ENCODE data around the gene HPDL. TPM values are rescaled to one million over a fixed set of nuclear protein-coding genes. Genes with fewer than 3 reads are reported as not detected.

HPDL gene
- total RNA-seq, 1 donor from 2014 or later, result 0.61 TPM

DNA sequence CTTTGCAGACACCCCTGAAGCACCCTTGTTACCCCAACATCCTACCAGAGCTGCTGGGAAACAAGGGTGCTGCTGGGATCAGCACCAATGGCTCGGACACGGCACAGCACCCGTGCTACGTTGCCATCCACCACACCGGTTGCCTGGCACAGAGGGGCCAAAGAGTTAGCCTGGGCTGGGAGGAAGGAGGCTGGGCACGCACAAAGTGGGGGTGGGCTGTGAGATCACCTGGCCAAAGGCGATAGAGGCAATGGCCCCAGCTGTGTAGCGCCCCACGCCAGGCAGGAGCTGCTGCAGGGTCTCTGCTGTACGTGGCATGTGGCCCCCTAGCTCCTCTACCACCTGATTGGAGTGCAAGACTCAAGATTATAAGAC is 5.6 kb downstream of the HPDL start:
- FAIRE-seq (no peak), DNase-seq (ENCODE audit: low read depth) (no peak)
- no peaks in the 10 kb centered on the region for H3K27me3 ChIP-seq (ENCODE audit: insufficient read depth, low read length)
- no peaks in the 10 kb centered on the region for H3K79me2 ChIP-seq (ENCODE audit: insufficient read depth, low read length)
- no peak overlapping the region for H3K27ac ChIP-seq (ENCODE audit: low read depth, low read length)
- Mint-ChIP-seq H3K9me3 (ENCODE audit: unreplicated experiment) (no peaks in the 10 kb centered on the region), H3K36me3 (ENCODE audit: low read depth, unreplicated experiment) (peaks cover 6% of the 10 kb centered on the region), H3K27ac (ENCODE audit: unreplicated experiment) (no peak overlapping the region), H3K27me3 (ENCODE audit: low read depth, unreplicated experiment) (peaks cover 2% of the 10 kb centered on the region), H3K4me1 (ENCODE audit: low read depth, unreplicated experiment) (peaks cover 9% of the 10 kb centered on the region), H3K4me3 (ENCODE audit: unreplicated experiment) (no peak overlapping the region)
- H2AFZ ChIP-seq (ENCODE audit: low read depth, low read length), result no peak overlapping the region
- no peaks in the 10 kb centered on the region for H3K9me3 ChIP-seq (ENCODE audit: insufficient read depth, low read depth, low read length)
- no peaks in the 10 kb centered on the region for H4K20me1 ChIP-seq (ENCODE audit: insufficient read depth, low read length)
- peaks cover 4% of the 10 kb centered on the region for H3K4me1 ChIP-seq (ENCODE audit: insufficient read depth, low read length)
- no peak overlapping the region for H3K4me3 ChIP-seq (ENCODE audit: insufficient read depth, low read depth, low read length)
- H3K36me3 ChIP-seq (ENCODE audit: insufficient read depth, low read length), result no peaks in the 10 kb centered on the region
- TF ChIP-seq EZH2 (IDR thresholded peaks at IDR 0.05; ENCODE audit: insufficient read depth, low read length), result no peak
- TF ChIP-seq, protein P1, sequence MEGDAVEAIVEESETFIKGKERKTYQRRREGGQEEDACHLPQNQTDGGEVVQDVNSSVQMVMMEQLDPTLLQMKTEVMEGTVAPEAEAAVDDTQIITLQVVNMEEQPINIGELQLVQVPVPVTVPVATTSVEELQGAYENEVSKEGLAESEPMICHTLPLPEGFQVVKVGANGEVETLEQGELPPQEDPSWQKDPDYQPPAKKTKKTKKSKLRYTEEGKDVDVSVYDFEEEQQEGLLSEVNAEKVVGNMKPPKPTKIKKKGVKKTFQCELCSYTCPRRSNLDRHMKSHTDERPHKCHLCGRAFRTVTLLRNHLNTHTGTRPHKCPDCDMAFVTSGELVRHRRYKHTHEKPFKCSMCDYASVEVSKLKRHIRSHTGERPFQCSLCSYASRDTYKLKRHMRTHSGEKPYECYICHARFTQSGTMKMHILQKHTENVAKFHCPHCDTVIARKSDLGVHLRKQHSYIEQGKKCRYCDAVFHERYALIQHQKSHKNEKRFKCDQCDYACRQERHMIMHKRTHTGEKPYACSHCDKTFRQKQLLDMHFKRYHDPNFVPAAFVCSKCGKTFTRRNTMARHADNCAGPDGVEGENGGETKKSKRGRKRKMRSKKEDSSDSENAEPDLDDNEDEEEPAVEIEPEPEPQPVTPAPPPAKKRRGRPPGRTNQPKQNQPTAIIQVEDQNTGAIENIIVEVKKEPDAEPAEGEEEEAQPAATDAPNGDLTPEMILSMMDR (IDR thresholded peaks at IDR 0.05; ENCODE audit: insufficient read depth, low read depth, low read length), result no peak
- no peak overlapping the region for H3K4me2 ChIP-seq (ENCODE audit: low read length)
- no peak overlapping the region for H3K9ac ChIP-seq (ENCODE audit: low read length)

DNA sequence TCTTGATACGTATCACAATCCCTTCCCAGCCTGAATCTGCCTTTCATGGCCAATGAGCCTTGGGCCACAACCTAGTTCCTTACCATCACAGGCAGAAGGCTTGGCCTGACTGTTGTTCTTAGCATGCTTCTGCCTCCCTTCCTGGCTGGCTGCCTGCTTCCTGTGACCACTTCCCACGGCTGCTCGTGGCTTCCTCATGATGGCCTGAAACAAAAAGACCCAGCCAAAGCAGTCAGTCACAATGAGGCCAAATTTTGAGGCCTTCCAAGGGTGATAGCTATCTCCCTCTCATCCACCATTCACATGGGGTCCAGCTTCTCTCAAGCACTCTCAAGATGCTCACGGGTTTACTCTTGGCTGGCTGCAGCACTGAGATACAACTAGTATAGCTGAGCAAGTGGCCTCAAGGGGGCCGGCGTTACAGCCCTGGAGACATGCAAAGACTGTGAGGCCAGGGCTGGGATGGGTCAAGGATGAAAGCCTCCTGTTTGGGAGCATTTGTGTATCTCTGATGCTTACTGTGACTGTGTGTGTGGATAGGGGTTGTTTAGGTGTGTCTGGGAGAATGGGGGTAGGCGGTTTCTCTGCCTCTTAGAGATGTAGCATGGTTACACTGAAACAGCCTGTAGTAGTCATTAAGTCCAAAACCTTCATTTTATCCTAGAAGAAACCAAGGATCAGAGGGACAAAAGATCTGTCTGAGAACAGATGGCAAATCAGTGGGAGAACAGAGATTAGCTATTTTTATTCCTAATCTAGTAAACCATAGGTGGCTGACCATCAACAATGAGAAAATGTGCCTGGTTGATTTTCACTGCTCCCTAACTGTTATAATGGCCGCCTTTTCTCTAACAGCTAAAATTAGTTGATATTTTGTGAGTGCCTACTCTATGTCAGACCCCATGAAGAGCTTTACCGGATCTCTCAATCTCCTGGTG is 7.9 kb downstream of the HPDL start:
- no peak overlapping the region for H3K27ac ChIP-seq (ENCODE audit: low read depth, low read length)
- Mint-ChIP-seq H3K27me3 (ENCODE audit: low read depth, unreplicated experiment) (no peaks in the 10 kb centered on the region), H3K9me3 (ENCODE audit: unreplicated experiment) (no peaks in the 10 kb centered on the region), H3K4me3 (ENCODE audit: unreplicated experiment) (no peak overlapping the region), H3K36me3 (ENCODE audit: low read depth, unreplicated experiment) (peaks cover 6% of the 10 kb centered on the region), H3K4me1 (ENCODE audit: low read depth, unreplicated experiment) (peaks cover 7% of the 10 kb centered on the region), H3K27ac (ENCODE audit: unreplicated experiment) (no peak overlapping the region)
- H3K27me3 ChIP-seq (ENCODE audit: insufficient read depth, low read length), result no peaks in the 10 kb centered on the region
- DNase-seq (ENCODE audit: low read depth), result no peak
- no peak for FAIRE-seq
- no peaks in the 10 kb centered on the region for H3K9me3 ChIP-seq (ENCODE audit: insufficient read depth, low read depth, low read length)
- no peak overlapping the region for H2AFZ ChIP-seq (ENCODE audit: low read depth, low read length)
- no peaks in the 10 kb centered on the region for H3K4me1 ChIP-seq (ENCODE audit: insufficient read depth, low read length)
- no peaks in the 10 kb centered on the region for H4K20me1 ChIP-seq (ENCODE audit: insufficient read depth, low read length)
- peaks cover 4% of the 10 kb centered on the region for H3K79me2 ChIP-seq (ENCODE audit: insufficient read depth, low read length)
- no peaks in the 10 kb centered on the region for H3K36me3 ChIP-seq (ENCODE audit: insufficient read depth, low read length)
- no peak overlapping the region for H3K4me2 ChIP-seq (ENCODE audit: low read length)
- H3K9ac ChIP-seq (ENCODE audit: low read length), result no peak overlapping the region
- TF ChIP-seq, protein P1 (IDR thresholded peaks at IDR 0.05; ENCODE audit: insufficient read depth, low read depth, low read length), result no peak
- no peak for TF ChIP-seq EZH2 (IDR thresholded peaks at IDR 0.05; ENCODE audit: insufficient read depth, low read length)
- H3K4me3 ChIP-seq (ENCODE audit: insufficient read depth, low read depth, low read length), result no peak overlapping the region

DNA sequence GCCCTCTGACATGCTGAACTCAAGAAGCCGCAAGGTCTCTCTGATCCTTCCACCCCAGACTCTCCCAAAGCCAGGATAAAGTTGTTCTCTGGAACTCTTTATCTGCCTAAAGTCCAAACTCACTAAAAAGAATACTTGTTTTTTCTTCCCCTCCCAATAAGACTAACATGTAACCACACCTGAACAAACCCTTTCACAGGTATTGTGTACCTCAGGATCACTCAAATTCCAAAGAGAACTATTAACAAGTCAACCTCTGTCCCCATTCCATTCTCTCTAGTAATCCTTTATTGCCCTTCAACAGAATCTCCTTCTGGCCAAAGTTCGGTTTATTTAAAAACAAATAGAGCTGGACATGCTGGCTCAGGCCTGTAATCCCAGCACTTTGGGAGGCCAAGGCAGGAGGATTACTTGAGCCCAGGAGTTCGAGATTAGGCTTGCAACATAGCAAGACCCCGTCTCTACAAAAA is 9.2 kb downstream of the HPDL start:
- FAIRE-seq, result no peak

More for the DNA sequence above, 9.2 kb downstream of the HPDL start:
- H3K36me3 ChIP-seq (ENCODE audit: insufficient read depth, low read length), result no peaks in the 10 kb centered on the region
- Mint-ChIP-seq H3K9me3 (ENCODE audit: unreplicated experiment) (no peaks in the 10 kb centered on the region), H3K36me3 (ENCODE audit: low read depth, unreplicated experiment) (peaks cover 6% of the 10 kb centered on the region), H3K27ac (ENCODE audit: unreplicated experiment) (no peak overlapping the region), H3K4me1 (ENCODE audit: low read depth, unreplicated experiment) (peaks cover 7% of the 10 kb centered on the region), H3K27me3 (ENCODE audit: low read depth, unreplicated experiment) (no peaks in the 10 kb centered on the region), H3K4me3 (ENCODE audit: unreplicated experiment) (no peak overlapping the region)
- DNase-seq (ENCODE audit: low read depth), result no peak
- H3K4me3 ChIP-seq (ENCODE audit: insufficient read depth, low read depth, low read length), result no peak overlapping the region
- no peak overlapping the region for H2AFZ ChIP-seq (ENCODE audit: low read depth, low read length)
- peaks cover 4% of the 10 kb centered on the region for H3K4me1 ChIP-seq (ENCODE audit: insufficient read depth, low read length)
- no peaks in the 10 kb centered on the region for H3K27me3 ChIP-seq (ENCODE audit: insufficient read depth, low read length)
- peaks cover 11% of the 10 kb centered on the region for H3K79me2 ChIP-seq (ENCODE audit: insufficient read depth, low read length)
- no peaks in the 10 kb centered on the region for H3K9me3 ChIP-seq (ENCODE audit: insufficient read depth, low read depth, low read length)
- H3K9ac ChIP-seq (ENCODE audit: low read length), result no peak overlapping the region
- no peaks in the 10 kb centered on the region for H4K20me1 ChIP-seq (ENCODE audit: insufficient read depth, low read length)
- TF ChIP-seq EZH2 (IDR thresholded peaks at IDR 0.05; ENCODE audit: insufficient read depth, low read length), result no peak
- TF ChIP-seq, protein P1 (IDR thresholded peaks at IDR 0.05; ENCODE audit: insufficient read depth, low read depth, low read length), result no peak
- H3K27ac ChIP-seq (ENCODE audit: low read depth, low read length), result no peak overlapping the region
- H3K4me2 ChIP-seq (ENCODE audit: low read length), result no peak overlapping the region

All from astrocyte (in vitro differentiated cells and primary cell).